Effector memory CD4-positive, alpha-beta T cell (primary cell): ENCODE measurements around the gene DR1.
"Not testable (repeated sequence)": the region's sequence is repeated elsewhere in the genome, so short reads cannot be mapped to it uniquely, and the experiment has no call there.

Source experiments
- DNase-seq, 3 donors: peaks; one replicate each; pipeline ENCODE4 v3.0.0-alpha.2; 2020
- H3K27ac ChIP-seq: 2 replicates; pipeline ENCODE4 v1.7.0; 2013; ENCODE audit warnings: mild to moderate bottlenecking, low read length, moderate library complexity; ENCODE audit not compliant: insufficient read depth, poor library complexity, severe bottlenecking
- H3K27me3 ChIP-seq: replicated peaks from 2 replicates; pipeline ENCODE4 v1.7.0; 2013; ENCODE audit warnings: mild to moderate bottlenecking, low read length; ENCODE audit not compliant: insufficient read depth, control insufficient read depth, poor library complexity, severe bottlenecking
- H3K36me3 ChIP-seq: 2 replicates; pipeline ENCODE4 v1.7.0; 2013; ENCODE audit warnings: mild to moderate bottlenecking, low read length, moderate library complexity; ENCODE audit not compliant: control insufficient read depth, insufficient read depth
- H3K4me1 ChIP-seq: 2 replicates; pipeline ENCODE4 v1.7.0; 2013; ENCODE audit warnings: low read length, mild to moderate bottlenecking; ENCODE audit not compliant: control insufficient read depth, insufficient read depth, poor library complexity, severe bottlenecking
- H3K4me3 ChIP-seq: 2 replicates; pipeline ENCODE4 v1.7.0; 2013; ENCODE audit warnings: low read length, low read depth, mild to moderate bottlenecking; ENCODE audit not compliant: insufficient read depth, poor library complexity, severe bottlenecking
- H3K9me3 ChIP-seq: 2 replicates; pipeline ENCODE4 v1.7.0; 2013; ENCODE audit warnings: mild to moderate bottlenecking, low read length, moderate library complexity; ENCODE audit not compliant: control insufficient read depth

Gene DR1

DNA sequence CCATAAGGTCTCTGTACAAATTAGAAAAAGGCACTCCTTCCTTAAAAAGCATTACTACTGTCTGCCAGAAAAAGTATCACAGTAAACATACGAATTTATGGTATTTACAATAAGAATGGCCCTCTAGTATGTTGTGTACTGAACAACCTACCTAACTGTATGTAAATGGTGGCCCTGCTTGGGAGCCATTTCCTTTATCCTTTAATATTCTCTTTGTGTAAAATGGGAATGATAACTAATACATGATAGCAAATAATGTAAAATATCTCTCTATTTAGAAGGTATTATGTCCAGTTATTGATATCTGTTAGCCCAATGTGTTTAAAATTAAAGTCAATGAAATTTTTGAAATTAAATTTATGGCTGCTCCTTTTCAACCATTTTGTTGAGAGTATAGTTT, 5.2 kb downstream of the DR1 start:
- no peak for DNase-seq
- H3K4me3 ChIP-seq: no peak overlapping the region
- H3K9me3 ChIP-seq: no peaks in the 10 kb centered on the region
- H3K27me3 ChIP-seq: no peaks in the 10 kb centered on the region
- no peak overlapping the region for H3K27ac ChIP-seq
- H3K4me1 ChIP-seq: peaks cover 7% of the 10 kb centered on the region
- H3K36me3 ChIP-seq: peaks cover 25% of the 10 kb centered on the region

GRCh38 chr1:93351346-93351745, 5.6 kb downstream of the DR1 start:
- peaks cover 30% of the 10 kb centered on the region for H3K36me3 ChIP-seq
- not testable (repeated sequence) for H3K27me3 ChIP-seq, H3K9me3 ChIP-seq, H3K4me1 ChIP-seq, H3K4me3 ChIP-seq, DNase-seq, H3K27ac ChIP-seq

DNA sequence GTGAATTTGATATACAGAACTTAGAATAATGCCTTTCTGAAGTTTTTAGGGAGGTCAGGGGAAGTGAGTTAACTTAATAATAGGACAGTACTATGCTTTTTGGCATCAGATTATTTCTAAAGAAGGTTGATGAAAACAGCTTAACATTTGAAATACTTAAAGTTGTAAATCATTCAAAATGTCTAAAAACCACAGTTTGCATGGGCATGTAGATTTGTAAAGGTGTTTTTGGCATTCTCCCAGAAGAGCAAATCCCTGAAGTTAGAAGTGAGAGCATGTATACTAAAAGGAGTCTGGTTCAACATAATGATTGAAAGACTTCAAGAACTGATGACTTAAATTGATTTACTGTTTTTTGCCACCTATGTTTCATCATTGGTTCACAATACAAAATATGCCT, 6.7 kb downstream of the DR1 start:
- H3K36me3 ChIP-seq: peaks cover 31% of the 10 kb centered on the region
- no peak for DNase-seq
- H3K4me1 ChIP-seq: peaks cover 7% of the 10 kb centered on the region
- H3K27ac ChIP-seq: no peak overlapping the region
- H3K9me3 ChIP-seq: no peaks in the 10 kb centered on the region
- H3K4me3 ChIP-seq: no peak overlapping the region
- H3K27me3 ChIP-seq: no peaks in the 10 kb centered on the region

GRCh38 chr1:93353286-93353685, 7.6 kb downstream of the DR1 start:
- Histone ChIP-seq H3K4me3 (no peak overlapping the region), H3K27ac (no peak overlapping the region), H3K4me1 (peaks cover 7% of the 10 kb centered on the region), H3K36me3 (peaks cover 38% of the 10 kb centered on the region), H3K27me3 (no peaks in the 10 kb centered on the region), H3K9me3 (no peaks in the 10 kb centered on the region)
- no peak for DNase-seq

DNA sequence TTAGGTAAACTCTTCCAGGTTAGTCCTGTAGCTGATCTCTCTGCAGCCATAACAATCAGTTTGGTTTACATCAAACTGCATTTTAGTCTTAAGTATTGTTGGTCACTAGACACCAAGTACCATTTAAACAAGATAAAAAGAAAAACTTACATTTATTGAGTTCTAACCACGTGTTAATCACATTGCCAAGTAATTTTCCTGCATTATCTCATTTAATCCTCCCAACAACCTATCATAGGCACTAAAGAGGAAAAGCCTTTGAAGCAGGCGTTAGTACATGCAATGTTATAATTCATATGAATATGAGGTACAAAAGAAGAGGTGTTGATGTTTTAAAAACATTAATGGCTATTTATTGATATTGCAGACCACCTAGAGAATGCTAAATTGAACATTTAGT, 9.0 kb downstream of the DR1 start:
- no peaks in the 10 kb centered on the region for H3K9me3 ChIP-seq
- DNase-seq: no peak
- H3K27ac ChIP-seq: no peak overlapping the region
- peaks cover 7% of the 10 kb centered on the region for H3K4me1 ChIP-seq
- no peaks in the 10 kb centered on the region for H3K27me3 ChIP-seq
- H3K36me3 ChIP-seq: peaks cover 43% of the 10 kb centered on the region
- no peak overlapping the region for H3K4me3 ChIP-seq

DNA sequence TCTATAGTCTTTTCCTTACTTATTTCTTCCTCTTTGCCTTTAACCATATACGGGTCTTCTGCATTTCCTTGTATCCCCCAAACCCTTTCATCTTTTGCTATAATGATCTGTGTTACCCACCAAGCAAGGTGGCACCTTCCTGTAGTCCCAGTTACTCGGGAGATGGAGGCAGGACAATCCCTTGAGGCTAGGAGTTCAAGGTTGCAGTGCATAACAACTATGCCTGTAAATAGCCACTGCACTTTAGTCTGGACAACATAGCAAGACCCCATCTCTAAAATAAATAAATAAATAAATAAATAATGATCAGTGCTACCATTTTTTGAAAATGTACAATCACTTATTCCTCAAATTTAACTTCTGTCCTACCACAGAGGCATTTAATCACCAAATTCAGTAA, 11.5 kb downstream of the DR1 start:
- DNase-seq: no peak
- Histone ChIP-seq H3K4me1 (peaks cover 5% of the 10 kb centered on the region), H3K9me3 (no peaks in the 10 kb centered on the region), H3K27ac (no peak overlapping the region), H3K4me3 (no peak overlapping the region), H3K36me3 (peaks cover 48% of the 10 kb centered on the region), H3K27me3 (no peaks in the 10 kb centered on the region)

- Histone ChIP-seq H3K4me3 (no peak overlapping the region), H3K4me1 (peaks cover 5% of the 10 kb centered on the region), H3K27me3 (no peaks in the 10 kb centered on the region), H3K9me3 (no peaks in the 10 kb centered on the region), H3K27ac (no peak overlapping the region), H3K36me3 (peaks cover 50% of the 10 kb centered on the region)
- DNase-seq: no peak
These were observed 12.6 kb downstream of the DR1 start for GRCh38 chr1:93358293-93358692.

- no peak for DNase-seq
- H3K9me3 ChIP-seq: no peaks in the 10 kb centered on the region
- H3K4me1 ChIP-seq: no peaks in the 10 kb centered on the region
- no peak overlapping the region for H3K4me3 ChIP-seq
- H3K27me3 ChIP-seq: no peaks in the 10 kb centered on the region
- H3K27ac ChIP-seq: no peak overlapping the region
- peaks cover 44% of the 10 kb centered on the region for H3K36me3 ChIP-seq
These were observed 14.4 kb downstream of the DR1 start for GRCh38 chr1:93360111-93360510.

DNA sequence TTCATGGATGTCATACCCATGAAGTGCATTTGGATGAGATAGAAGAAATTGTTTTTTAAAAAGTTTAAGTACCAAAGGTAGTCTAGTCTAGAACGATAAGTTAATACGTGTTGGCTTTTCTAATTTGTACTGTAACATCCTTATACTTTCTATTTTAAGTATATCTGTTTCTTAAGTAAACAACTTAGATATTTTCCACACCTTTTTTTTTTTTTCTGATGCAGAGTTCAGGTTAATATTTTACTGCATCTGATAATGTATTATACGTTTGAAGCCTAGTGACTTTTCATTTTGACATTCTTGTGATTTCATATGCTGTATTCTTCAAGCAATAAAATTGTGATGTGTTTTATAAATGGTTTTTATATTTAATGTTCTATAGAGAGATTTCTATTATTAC, 16.5 kb downstream of the DR1 start:
- peaks cover 32% of the 10 kb centered on the region for H3K36me3 ChIP-seq
- H3K9me3 ChIP-seq: no peaks in the 10 kb centered on the region
- no peaks in the 10 kb centered on the region for H3K27me3 ChIP-seq
- no peak overlapping the region for H3K27ac ChIP-seq
- no peak overlapping the region for H3K4me3 ChIP-seq
- no peaks in the 10 kb centered on the region for H3K4me1 ChIP-seq
- no peak for DNase-seq

DNA sequence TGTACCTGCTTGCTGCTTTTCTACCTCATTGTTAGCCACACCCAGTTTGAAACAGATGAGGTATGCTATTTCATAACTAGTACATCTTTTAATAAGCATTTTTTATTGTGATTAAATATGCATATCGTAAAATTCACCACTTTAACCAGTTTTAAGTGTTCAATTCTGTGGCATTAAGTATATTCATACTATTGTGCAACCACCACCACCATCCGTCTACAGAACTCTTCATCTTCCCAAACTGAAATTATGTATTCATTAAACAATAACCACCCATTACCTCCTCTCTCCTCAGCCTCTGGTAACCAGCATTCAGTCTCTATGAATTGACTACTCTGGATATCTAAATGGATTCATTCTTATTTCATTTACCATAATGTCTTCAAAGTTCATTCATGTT, 20.1 kb downstream of the DR1 start:
- H3K27ac ChIP-seq: no peak overlapping the region
- no peaks in the 10 kb centered on the region for H3K27me3 ChIP-seq
- no peaks in the 10 kb centered on the region for H3K9me3 ChIP-seq
- DNase-seq: no peak
- peaks cover 19% of the 10 kb centered on the region for H3K36me3 ChIP-seq
- H3K4me3 ChIP-seq: no peak overlapping the region
- H3K4me1 ChIP-seq: no peaks in the 10 kb centered on the region

DNA sequence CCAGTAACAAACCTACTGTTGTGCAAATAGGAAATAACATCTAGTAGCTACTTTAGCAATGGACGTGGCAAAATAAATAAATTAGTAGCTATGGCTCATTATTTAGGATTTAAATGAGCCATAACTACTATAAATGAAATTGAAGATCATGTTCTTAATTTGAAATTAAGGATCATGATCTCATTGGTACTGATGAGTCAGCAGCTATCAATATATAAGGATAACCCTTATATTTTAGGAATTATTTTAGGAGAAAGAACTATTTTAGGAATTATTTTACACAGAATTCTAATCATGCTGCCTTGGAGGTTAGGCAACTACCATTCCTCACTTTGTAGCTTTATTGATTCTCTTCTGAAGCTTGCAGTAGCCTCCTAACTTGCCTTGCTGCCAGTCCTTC, 24.0 kb downstream of the DR1 start:
- Histone ChIP-seq H3K27me3 (no peaks in the 10 kb centered on the region), H3K4me3 (no peak overlapping the region), H3K9me3 (no peaks in the 10 kb centered on the region), H3K36me3 (no peaks in the 10 kb centered on the region), H3K4me1 (no peaks in the 10 kb centered on the region), H3K27ac (no peak overlapping the region)
- no peak for DNase-seq
